GM19467 (cell line): ENCODE measurements around the gene ZC3H14.

ENCODE experiments used
- ATAC-seq: cut with Tn5 transposase; IDR thresholded peaks from one replicate; pipeline ENCODE4 v1.9.1; 2021; ENCODE audit warnings: mild to moderate bottlenecking, moderate library complexity; ENCODE audit not compliant: unreplicated experiment

Gene ZC3H14

GRCh38 chr14:88599761-88600439 lies 37.1 kb downstream of the ZC3H14 start:
- peak; percentile 91 for ATAC-seq

GRCh38 chr14:88604212-88604611 lies 41.4 kb downstream of the ZC3H14 start:
- no peak for ATAC-seq

- no peak for ATAC-seq
These were observed 42.8 kb downstream of the ZC3H14 start for GRCh38 chr14:88605594-88605993.

- no peak for ATAC-seq
These were observed 45.0 kb downstream of the ZC3H14 start for GRCh38 chr14:88607829-88608228.

- no peak for ATAC-seq
These were observed 49.0 kb downstream of the ZC3H14 start for GRCh38 chr14:88611878-88612277.

GRCh38 chr14:88612981-88613380 lies 50.1 kb downstream of the ZC3H14 start:
- no peak for ATAC-seq

GRCh38 chr14:88613552-88614010 lies 50.7 kb downstream of the ZC3H14 start:
- ATAC-seq: no peak

GRCh38 chr14:88614218-88614907 lies 51.5 kb downstream of the ZC3H14 start:
- no peak for ATAC-seq

GRCh38 chr14:88616697-88617096 lies 53.9 kb downstream of the ZC3H14 start:
- no peak for ATAC-seq

- ATAC-seq: no peak
These were observed 54.6 kb downstream of the ZC3H14 start for GRCh38 chr14:88617479-88617878.

GRCh38 chr14:88618476-88618875 lies 55.6 kb downstream of the ZC3H14 start:
- no peak for ATAC-seq

GRCh38 chr14:88621100-88621499 lies 58.3 kb downstream of the ZC3H14 start:
- no peak for ATAC-seq

- ATAC-seq: no peak
These were observed 62.8 kb downstream of the ZC3H14 start for GRCh38 chr14:88625671-88626070.

GRCh38 chr14:88628033-88628432 lies 65.2 kb downstream of the ZC3H14 start:
- no peak for ATAC-seq

GRCh38 chr14:88628462-88628861 lies 65.6 kb downstream of the ZC3H14 start:
- ATAC-seq: no peak

GRCh38 chr14:88630565-88630964 lies 67.7 kb downstream of the ZC3H14 start:
- no peak for ATAC-seq

- ATAC-seq: no peak
These were observed 68.3 kb downstream of the ZC3H14 start for GRCh38 chr14:88631091-88631490.

- no peak for ATAC-seq
These were observed 69.7 kb downstream of the ZC3H14 start for GRCh38 chr14:88632512-88632911.

- ATAC-seq: no peak
These were observed 76.4 kb downstream of the ZC3H14 start for GRCh38 chr14:88639221-88639620.

GRCh38 chr14:88660056-88660455 lies 97.2 kb downstream of the ZC3H14 start:
- ATAC-seq: no peak

GRCh38 chr14:88667555-88668273 lies 104.9 kb downstream of the ZC3H14 start:
- peak; percentile 89 for ATAC-seq
